22Rv1 (cell line): ENCODE measurements around the gene EIF4A3.

Experiments
- H3K27ac ChIP-seq: fragments of 450-650 bp; 2 replicates; pipeline ENCODE4 v1.5.1; 2017
- CTCF ChIP-seq: fragments of 450-650 bp; IDR thresholded peaks from 2 replicates; pipeline ENCODE4 v1.5.1; 2017; ENCODE audit warnings: mild to moderate bottlenecking
- ZFX ChIP-seq: fragments of 450-650 bp; IDR thresholded peaks from 2 replicates; pipeline ENCODE4 v1.6.1; 2017; ENCODE audit warnings: antibody characterized with exemption, borderline replicate concordance

EIF4A3 gene

GRCh38 chr17:80190716-80191115 lies 43.8 kb upstream of the EIF4A3 start:
- TF ChIP-seq ZFX (no peak), CTCF (no peak)
- H3K27ac ChIP-seq = no peak overlapping the region

- no peak overlapping the region for H3K27ac ChIP-seq
- no peak for TF ChIP-seq ZFX
- TF ChIP-seq CTCF = no peak
Observed at GRCh38 chr17:80189611-80190010, 42.7 kb upstream of the EIF4A3 start.

GRCh38 chr17:80187515-80187941 lies 40.6 kb upstream of the EIF4A3 start:
- H3K27ac ChIP-seq = no peak overlapping the region
- TF ChIP-seq CTCF (no peak), ZFX (no peak)

GRCh38 chr17:80187090-80187489 lies 40.2 kb upstream of the EIF4A3 start:
- TF ChIP-seq CTCF (no peak), ZFX (no peak)

GRCh38 chr17:80185968-80186367 lies 39.0 kb upstream of the EIF4A3 start:
- no peak overlapping the region for H3K27ac ChIP-seq
- TF ChIP-seq CTCF = no peak
- TF ChIP-seq ZFX = no peak

More at GRCh38 chr17:80187090-80187489, 40.2 kb upstream of the EIF4A3 start:
- no peak overlapping the region for H3K27ac ChIP-seq

GRCh38 chr17:80184423-80184714 lies 37.4 kb upstream of the EIF4A3 start:
- TF ChIP-seq CTCF (no peak), ZFX (no peak)

GRCh38 chr17:80183581-80184422 lies 36.9 kb upstream of the EIF4A3 start:
- H3K27ac ChIP-seq = no peak overlapping the region
- TF ChIP-seq ZFX (no peak), CTCF (no peak)

More at GRCh38 chr17:80184423-80184714, 37.4 kb upstream of the EIF4A3 start:
- H3K27ac ChIP-seq = no peak overlapping the region
